Endometrial microvascular endothelial cells (primary cell): ENCODE data around the gene KLHL1. TPM values are rescaled to one million over a fixed set of nuclear protein-coding genes. Genes with fewer than 3 reads are reported as not detected.

Experiments
- in situ Hi-C: cut with HindIII; loops from 2 replicates; pipeline ENCODE4 v1.10.0; 2017; ENCODE audit warnings: low sequenced_read_pairs, low pct_unique_long_range_greater_than_20kb; ENCODE audit errors: inconsistent ontology term
- total RNA-seq: library from RNA; depleted of rRNA; stranded (reverse); fragments of >200 nt; gene quantifications from one replicate; pipeline ENCODE4 v1.2.3, GENCODE V29; 2015; ENCODE audit errors: inconsistent ontology term

The KLHL1 gene
- total RNA-seq, 1 donor from 2014 or later, result not detected

DNA sequence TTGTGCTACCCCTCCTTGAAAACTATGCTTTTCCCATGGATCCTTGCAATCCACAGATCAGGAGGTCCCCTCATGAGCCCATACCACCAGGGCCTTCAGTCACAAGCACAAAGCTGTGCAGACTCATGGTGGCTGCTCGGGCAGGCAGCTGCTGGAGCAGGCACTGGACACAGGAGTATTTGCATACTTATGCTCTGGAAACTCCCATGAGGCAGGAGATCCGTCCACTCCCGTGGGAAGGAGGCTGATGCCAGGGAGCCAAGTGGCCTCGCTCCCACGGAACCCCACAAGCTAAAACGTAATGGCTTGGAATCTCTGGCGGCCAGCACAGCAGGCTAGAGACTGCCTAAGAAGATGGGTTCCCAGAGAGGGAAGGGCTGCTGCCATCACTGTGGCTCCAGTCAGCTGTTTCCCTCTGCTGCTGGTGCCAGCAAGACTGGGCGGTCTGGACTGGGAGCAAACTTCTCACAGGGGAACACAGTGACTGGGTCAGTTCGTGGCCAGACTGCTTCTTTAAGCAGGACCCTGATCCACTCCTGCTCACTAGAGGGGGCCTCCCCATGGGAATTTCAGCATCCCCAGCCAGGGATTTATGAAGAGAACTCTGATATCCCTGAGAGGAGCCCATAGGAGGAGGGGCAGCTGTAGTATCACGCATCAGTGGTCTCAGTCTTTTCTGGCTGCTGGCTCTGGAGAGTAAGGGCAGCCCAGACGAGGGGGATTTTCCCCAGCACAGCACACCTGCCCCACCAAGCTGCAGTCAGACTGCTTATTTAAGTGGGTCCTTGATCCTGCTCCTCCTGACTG, 370.9 kb downstream of the KLHL1 start:
- in situ Hi-C loops, result no loop called here

- in situ Hi-C loops, result no loop called here
Observed at GRCh38 chr13:69721631-69722030, 386.6 kb downstream of the KLHL1 start.

GRCh38 chr13:69720278-69720983, 387.8 kb downstream of the KLHL1 start:
- in situ Hi-C loops, result no loop called here

DNA sequence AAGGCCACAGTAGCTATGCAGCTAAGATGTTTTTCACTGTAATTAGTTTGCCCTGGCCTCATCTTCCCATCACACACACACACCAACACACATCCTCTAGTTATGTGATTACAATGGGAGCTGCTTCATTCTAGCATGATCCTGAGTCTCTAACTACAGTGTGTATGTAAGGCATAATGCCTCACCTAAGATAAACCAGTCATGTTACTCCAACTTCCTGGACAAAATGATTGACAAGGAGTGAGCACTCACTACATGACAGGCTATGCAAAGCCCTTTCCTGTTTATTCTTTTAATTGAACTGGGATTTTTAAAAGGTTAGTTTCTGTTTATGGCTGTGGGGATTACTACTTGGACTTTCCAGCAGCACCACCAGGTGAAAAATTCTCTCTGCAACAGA, 401.4 kb downstream of the KLHL1 start:
- in situ Hi-C loops, result no loop called here

- in situ Hi-C loops, result no loop called here
Observed at GRCh38 chr13:69704311-69704710, 403.9 kb downstream of the KLHL1 start.

DNA sequence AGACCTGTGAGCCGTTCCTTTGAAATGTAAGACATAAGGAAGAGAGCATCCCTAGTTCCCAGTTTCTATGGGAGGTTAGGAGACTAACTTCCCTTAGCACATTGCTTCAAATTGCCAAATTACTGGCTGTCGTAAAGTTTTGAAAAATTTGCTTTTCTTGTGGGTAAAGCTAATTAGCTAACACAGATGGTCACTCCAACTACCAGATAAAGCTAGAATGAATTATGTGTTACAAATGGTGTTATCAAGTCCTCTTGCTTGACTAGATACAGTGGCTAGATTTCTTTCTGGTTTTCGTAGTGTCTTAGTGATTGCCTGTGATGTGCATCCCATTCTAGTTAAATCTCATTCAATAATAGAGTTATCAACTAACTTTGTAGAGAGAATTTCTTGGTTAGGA, 417.3 kb downstream of the KLHL1 start:
- in situ Hi-C loops, result no loop called here

- in situ Hi-C loops, result no loop called here
Observed at GRCh38 chr13:69683921-69684686, 424.1 kb downstream of the KLHL1 start.

GRCh38 chr13:69681722-69682121, 426.5 kb downstream of the KLHL1 start:
- in situ Hi-C loops, result no loop called here

DNA sequence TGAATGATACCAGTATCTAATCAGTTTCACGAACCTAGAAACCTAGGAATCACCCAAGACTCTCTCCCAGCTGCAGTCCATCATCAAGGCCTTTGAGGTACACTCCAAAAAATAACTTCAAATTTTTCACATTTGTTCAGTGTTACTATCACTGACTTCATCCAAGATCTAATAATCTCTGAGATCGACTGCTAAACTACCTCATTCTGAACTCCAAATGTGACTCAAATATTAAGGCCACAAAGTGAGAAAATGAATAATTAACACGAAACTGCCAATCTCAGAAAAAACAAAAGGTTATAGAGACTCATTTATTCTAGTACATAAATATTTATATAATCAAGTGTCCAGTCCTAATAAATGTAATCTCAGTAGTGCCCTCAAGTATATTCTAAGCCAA, 430.9 kb downstream of the KLHL1 start:
- in situ Hi-C loops, result no loop called here

GRCh38 chr13:69676286-69676685, 432.0 kb downstream of the KLHL1 start:
- in situ Hi-C loops, result no loop called here

DNA sequence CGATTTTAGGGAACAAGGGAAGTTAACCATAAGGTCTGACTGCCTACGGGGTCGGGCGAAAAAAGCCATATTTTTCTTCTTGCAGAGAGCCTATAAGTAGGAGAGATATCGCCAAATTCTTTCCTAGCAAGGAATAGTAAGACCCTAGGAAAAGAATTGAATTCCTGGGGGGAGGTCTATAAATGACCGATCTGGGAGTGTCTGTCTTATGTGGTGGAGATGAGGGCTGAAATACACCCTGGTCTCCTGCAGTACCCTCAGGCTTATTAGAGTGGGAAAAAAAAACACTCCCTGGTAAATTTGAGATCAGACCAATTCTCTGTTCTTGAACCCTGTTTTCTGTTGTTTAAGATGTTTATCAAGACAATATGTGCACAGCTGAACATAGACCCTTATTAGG, 448.1 kb downstream of the KLHL1 start:
- in situ Hi-C loops, result no loop called here

DNA sequence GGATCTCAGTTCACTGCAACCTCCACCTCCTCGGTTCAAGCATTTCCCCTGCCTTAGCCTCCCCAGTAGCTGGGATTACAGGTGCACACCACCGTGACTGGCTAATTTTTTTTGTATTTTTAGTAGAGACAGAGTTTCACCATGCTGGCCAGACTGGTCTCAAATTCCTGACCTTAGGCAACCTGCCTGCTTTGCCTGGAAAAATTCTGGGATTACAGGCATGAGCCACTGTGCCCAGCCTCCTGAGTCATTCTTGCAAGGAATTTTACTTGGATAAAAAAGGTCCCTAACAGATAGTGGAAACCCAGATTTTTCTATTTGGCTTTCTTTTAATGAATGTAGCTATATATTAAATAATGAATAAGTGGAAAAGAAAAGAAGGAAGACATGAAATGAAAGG, 450.6 kb downstream of the KLHL1 start:
- in situ Hi-C loops, result no loop called here

DNA sequence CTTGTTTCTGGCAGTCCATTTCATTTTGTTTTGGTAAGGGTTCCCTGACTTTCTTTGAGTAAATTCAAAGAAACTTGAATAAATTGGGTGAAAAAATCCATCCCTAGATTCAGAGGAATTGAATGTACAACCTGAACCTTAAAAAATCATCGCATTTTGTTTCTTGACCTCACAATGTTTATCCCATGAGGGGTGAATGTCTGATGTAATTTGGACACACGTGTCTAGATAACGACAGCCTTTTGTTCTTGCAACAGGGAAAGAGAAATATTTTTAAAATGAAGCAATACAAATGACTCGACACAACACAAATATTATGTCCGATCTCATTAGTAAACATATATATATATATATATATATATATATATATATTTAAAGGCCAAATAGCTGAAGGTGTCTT, 453.9 kb downstream of the KLHL1 start:
- in situ Hi-C loops, result no loop called here

Other genes with a start within 250 kb of the KLHL1 start
- not detected for gene ATXN8OS, start 626 bp downstream of the KLHL1 start, total RNA-seq